GM12891 (cell line): ENCODE data around the gene CHERP.
"Not testable (repeated sequence)": the region's sequence is repeated elsewhere in the genome, so short reads cannot be mapped to it uniquely, and the experiment has no call there.

ENCODE experiments used
- DNase-seq: peaks from one replicate; pipeline ENCODE4 v3.0.0; 2011; ENCODE audit warnings: low spot score; ENCODE audit not compliant: insufficient read length
- FAIRE-seq: peaks from 2 replicates; lab custom pipeline; 2011; peaks lifted over from hg19 to GRCh38; lab: Jason Lieb, UNC
- PAX5 ChIP-seq: IDR thresholded peaks from 2 replicates; pipeline ENCODE4 v1.6.1; 2011; ENCODE audit warnings: low read length, moderate library complexity, mild to moderate bottlenecking; ENCODE audit not compliant: insufficient read depth, severe bottlenecking
- POLR2A ChIP-seq: IDR thresholded peaks from 2 replicates; pipeline ENCODE4 v1.6.1; 2011; ENCODE audit warnings: low read depth, low read length, control low read depth
- POLR2AphosphoS5 ChIP-seq: IDR thresholded peaks from 2 replicates; pipeline ENCODE4 v1.6.1; 2011; ENCODE audit warnings: low read depth, low read length, control low read depth
- POU2F2 ChIP-seq: IDR thresholded peaks from 2 replicates; pipeline ENCODE4 v1.6.1; 2011; ENCODE audit warnings: low read depth, mild to moderate bottlenecking, control low read depth, low read length, moderate library complexity
- SPI1 ChIP-seq: IDR thresholded peaks from 2 replicates; pipeline ENCODE4 v1.6.1; 2011; ENCODE audit warnings: low read depth, low read length, control low read depth
- TAF1 ChIP-seq: IDR thresholded peaks from 2 replicates; pipeline ENCODE4 v1.6.1; 2011; ENCODE audit warnings: low read depth, low read length, control low read depth

Gene CHERP

DNA sequence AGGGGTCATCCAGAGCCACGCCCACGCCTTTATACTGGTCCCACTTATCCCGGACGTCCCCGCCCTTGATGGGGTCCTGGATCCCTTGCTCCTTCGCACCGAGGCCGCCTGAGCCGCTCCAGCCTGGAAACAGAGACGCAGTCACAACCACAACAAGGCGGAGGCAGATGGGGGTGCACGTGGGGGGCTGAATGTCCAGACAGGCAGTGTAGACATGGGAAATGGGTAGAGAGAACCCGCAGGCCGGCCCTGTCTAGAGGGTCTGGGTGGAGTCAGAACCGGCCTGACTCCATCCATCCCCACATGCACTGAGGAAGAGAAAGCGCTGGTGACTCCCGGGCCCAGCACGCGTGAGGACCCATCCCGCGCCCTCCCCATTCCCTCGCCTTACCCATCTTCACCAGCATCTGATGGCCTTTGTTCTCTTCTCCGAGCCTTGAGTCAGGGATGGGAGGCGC is 23.0 kb downstream of the CHERP start:
- FAIRE-seq (no peak), DNase-seq (no peak)
- no peak for TF ChIP-seq POLR2A

- FAIRE-seq (no peak), DNase-seq (no peak)
- no peak for TF ChIP-seq SPI1
These were observed 23.6 kb downstream of the CHERP start for GRCh38 chr19:16518483-16519229.

DNA sequence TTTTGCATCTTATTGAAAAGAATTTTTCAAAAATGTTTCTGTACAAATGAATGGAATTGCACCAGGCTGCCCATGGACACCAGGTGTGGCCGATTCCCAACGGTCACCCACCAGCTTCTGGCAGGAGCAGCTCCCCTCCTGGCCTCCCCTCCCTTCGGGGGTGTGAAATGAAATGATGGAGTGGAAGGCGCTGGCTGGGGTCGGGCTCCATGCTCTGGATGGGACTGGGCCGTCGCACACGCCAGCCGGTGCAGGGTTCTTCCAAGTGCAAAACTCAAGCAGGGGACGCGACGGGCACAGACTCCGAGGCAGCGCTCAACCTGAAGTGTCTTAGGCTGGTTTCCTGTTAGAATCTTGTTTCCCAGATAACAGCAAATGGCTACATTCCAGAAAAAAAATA is 24.2 kb downstream of the CHERP start:
- TF ChIP-seq POU2F2 = no peak
- TF ChIP-seq POLR2AphosphoS5 = no peak; the same call in 1 of the 2 replicates
- no peak for TF ChIP-seq TAF1
- TF ChIP-seq SPI1 = no peak
- no peak for TF ChIP-seq PAX5
- no peak for DNase-seq

GRCh38 chr19:16516923-16517610 is 25.2 kb downstream of the CHERP start:
- FAIRE-seq (no peak), DNase-seq (no peak)
- TF ChIP-seq POLR2AphosphoS5 = peak; percentile 61; the same call in 1 of the 2 replicates
- peak; percentile 43; the same call in 1 of the 2 replicates for TF ChIP-seq POLR2A
- TF ChIP-seq PAX5 = no peak

More for the DNA sequence above, 24.2 kb downstream of the CHERP start:
- no peak for FAIRE-seq

GRCh38 chr19:16516381-16516780 is 25.9 kb downstream of the CHERP start:
- no peak for FAIRE-seq

DNA sequence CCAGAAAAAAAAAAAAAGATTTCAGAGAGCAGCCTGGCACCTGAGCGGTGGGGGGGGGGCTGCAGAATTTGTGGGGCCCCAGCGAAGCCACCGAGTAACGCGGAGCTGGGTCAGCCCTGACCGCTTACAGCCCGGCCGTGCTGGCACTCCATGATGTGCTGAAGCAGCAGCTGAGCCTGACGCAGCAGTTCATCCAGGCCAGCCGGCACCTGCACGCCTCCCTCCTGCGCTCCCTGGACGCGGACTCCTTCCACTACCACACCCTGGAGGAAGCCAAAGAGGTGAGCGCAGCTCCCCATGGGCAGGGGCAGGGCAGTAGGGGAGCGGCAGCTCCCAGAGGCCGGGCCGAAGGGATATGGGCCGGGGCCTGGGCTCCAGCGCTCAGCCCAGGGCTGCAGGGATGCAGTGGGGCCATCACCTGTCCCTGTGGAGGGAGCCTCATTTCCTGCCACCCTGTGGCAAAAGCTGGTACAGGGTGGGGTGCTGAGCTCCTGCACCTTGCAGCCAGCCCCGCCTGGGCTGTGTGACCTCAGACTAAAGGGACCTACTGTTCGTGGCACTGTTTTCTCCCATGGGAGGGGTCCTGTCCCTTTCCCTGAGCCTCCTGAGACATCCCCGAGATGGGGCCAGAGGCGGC is 27.7 kb downstream of the CHERP start:
- TF ChIP-seq POLR2AphosphoS5 (no peak), PAX5 (no peak), TAF1 (no peak), POU2F2 (no peak), POLR2A (no peak), SPI1 (no peak)
- DNase-seq (no peak), FAIRE-seq (no peak)

More at GRCh38 chr19:16516381-16516780, 25.9 kb downstream of the CHERP start:
- no peak for DNase-seq
- TF ChIP-seq POLR2AphosphoS5 (no peak), SPI1 (no peak), POLR2A (no peak), TAF1 (no peak), POU2F2 (no peak)

- not testable (repeated sequence) for DNase-seq, FAIRE-seq
These were observed 29.6 kb downstream of the CHERP start for GRCh38 chr19:16512611-16513010.

DNA sequence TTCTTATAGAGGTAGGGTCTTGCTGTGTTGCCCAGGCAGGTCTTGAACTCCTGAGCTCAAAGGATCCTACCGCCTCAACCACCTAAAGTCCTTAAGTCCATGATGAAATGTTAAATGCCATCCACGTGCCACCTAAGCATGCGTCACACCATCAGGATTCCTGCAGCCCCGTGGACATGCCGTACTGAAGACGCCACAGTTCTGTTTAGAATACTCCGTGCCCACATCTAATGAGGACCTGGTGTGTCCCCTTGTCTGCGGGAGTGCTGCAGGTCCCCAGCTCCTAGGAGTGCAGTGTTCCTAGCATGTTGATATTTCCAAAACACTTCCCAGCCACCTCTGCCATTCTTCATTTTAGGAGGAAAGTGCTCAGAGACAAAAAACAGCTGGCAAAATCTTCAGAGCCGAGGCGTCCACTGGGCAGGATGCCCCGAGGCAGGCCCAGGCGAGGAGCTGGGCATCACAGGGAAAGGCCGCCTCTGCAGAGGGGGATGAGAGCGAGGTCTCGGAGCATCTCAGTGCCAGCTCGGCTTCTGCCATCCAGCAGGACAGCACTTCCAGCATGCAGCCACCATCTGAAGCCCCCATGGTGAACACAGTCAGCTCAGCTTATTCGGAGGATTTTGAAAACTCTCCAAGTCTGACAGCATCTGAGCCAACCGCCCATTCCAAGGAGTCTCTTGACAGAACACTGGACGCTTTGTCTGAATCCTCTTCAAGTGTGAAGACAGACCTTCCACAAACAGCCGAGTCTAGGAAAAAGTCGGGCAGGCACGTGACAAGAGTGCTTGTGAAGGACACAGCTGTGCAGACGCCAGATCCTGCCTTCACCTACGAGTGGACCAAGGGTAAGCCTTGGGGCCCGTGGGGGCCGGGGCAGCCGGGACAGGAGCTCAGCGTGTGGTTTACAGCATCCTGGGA is 32.8 kb downstream of the CHERP start:
- FAIRE-seq (no peak), DNase-seq (no peak)
- no peak for TF ChIP-seq POLR2AphosphoS5
- TF ChIP-seq SPI1 = no peak
- no peak for TF ChIP-seq POLR2A
- no peak for TF ChIP-seq POU2F2
- no peak for TF ChIP-seq PAX5
- TF ChIP-seq TAF1 = no peak

DNA sequence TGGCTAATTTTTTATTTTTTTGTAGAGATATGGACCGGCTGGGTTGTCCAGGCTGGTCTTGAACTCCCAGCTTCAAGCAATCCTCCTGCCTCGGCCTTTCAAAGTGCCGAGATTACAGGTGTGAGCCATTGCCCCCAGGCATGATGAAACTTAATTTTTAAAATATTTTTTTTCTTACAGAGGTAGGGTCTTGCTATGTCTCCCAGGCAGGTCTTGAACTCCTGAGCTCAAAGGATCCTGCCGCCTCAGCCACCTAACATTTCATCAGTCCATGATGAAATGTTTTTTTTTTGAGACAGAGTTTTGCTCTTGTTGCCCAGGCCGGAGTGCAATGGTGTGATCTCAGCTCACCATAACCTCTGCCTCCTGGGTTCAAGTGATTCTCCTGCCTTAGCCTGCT is 33.7 kb downstream of the CHERP start:
- DNase-seq = no peak
- TF ChIP-seq POLR2A = no peak
- no peak for TF ChIP-seq SPI1
- no peak for TF ChIP-seq PAX5
- TF ChIP-seq TAF1 = no peak
- no peak for TF ChIP-seq POU2F2
- no peak for TF ChIP-seq POLR2AphosphoS5
- no peak for FAIRE-seq

DNA sequence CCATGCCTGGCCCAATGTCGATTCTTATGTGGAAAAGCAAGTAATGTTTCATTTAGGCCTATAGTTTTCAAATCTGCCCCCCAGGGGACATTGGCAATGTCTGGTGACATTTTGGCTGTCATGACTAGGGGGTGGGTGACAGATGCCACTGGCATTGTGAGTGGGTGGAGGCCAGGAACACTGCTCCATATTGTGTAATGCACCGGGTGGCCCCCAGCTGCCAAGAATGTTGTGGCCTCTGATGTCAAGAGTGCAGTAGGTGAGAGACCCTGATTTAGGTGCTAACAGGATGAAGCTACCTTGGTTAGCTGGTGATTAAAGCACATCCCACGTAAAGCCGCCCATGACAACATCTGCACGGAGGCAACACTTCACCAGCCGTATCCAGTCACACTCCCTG is 35.3 kb downstream of the CHERP start:
- no peak for TF ChIP-seq PAX5
- FAIRE-seq (no peak), DNase-seq (no peak)

GRCh38 chr19:16506161-16506560 is 36.1 kb downstream of the CHERP start:
- not testable (repeated sequence) for DNase-seq, FAIRE-seq
